Ectodermal cell (in vitro differentiated cells): ENCODE results near the gene ARHGEF1.

Source experiments
- H3K27ac ChIP-seq: 2 replicates; pipeline ENCODE4 v1.7.0; 2013; ENCODE audit warnings: mild to moderate bottlenecking, low read depth, low read length; ENCODE audit not compliant: insufficient read depth, poor library complexity, severe bottlenecking
- H3K27me3 ChIP-seq: 2 replicates; pipeline ENCODE4 v1.7.0; 2013; ENCODE audit warnings: mild to moderate bottlenecking, low read length; ENCODE audit not compliant: insufficient read depth, control insufficient read depth, poor library complexity, severe bottlenecking
- H3K36me3 ChIP-seq: one replicate; pipeline ENCODE4 v1.7.0; 2013; ENCODE audit warnings: low read length; ENCODE audit not compliant: control insufficient read depth, insufficient read depth
- H3K4me1 ChIP-seq: one replicate; pipeline ENCODE4 v1.7.0; 2013; ENCODE audit warnings: low read length; ENCODE audit not compliant: control insufficient read depth, insufficient read depth
- H3K4me3 ChIP-seq: 2 replicates; pipeline ENCODE4 v1.7.0; 2013; ENCODE audit warnings: low read depth, low read length, control low read depth; ENCODE audit not compliant: insufficient read depth
- H3K9me3 ChIP-seq: 2 replicates; pipeline ENCODE4 v1.7.0; 2013; ENCODE audit warnings: mild to moderate bottlenecking, low read length, moderate library complexity; ENCODE audit not compliant: control insufficient read depth
- WGBS, 2 experiments: methylation state at CpG; one replicate each; pipeline ENCODE4 v1.1.7; 2013; ENCODE audit warnings: missing lambda C conversion rate in 2 of 2; 5-methylcytosine and 5-hydroxymethylcytosine counted together

Gene ARHGEF1

GRCh38 chr19:41919948-41920712, 37.1 kb downstream of the ARHGEF1 start:
- Histone ChIP-seq H3K36me3 (no peaks in the 10 kb centered on the region), H3K4me1 (peaks cover 12% of the 10 kb centered on the region), H3K9me3 (no peaks in the 10 kb centered on the region), H3K4me3 (no peak overlapping the region), H3K27ac (no peak overlapping the region), H3K27me3 (peaks cover 100% of the 10 kb centered on the region)
- 92% methylated on average over 33 of the region's 33 CpGs for WGBS, 2 experiments

GRCh38 chr19:41920882-41921576, 38.0 kb downstream of the ARHGEF1 start:
- Histone ChIP-seq H3K27ac (no peak overlapping the region), H3K4me3 (no peak overlapping the region), H3K27me3 (peaks cover 100% of the 10 kb centered on the region), H3K4me1 (peaks cover 12% of the 10 kb centered on the region), H3K9me3 (no peaks in the 10 kb centered on the region), H3K36me3 (no peaks in the 10 kb centered on the region)
- 17 to 21% methylated on average over 26 of the region's 26 CpGs for whole genome bisulfite sequencing, 2 experiments

DNA sequence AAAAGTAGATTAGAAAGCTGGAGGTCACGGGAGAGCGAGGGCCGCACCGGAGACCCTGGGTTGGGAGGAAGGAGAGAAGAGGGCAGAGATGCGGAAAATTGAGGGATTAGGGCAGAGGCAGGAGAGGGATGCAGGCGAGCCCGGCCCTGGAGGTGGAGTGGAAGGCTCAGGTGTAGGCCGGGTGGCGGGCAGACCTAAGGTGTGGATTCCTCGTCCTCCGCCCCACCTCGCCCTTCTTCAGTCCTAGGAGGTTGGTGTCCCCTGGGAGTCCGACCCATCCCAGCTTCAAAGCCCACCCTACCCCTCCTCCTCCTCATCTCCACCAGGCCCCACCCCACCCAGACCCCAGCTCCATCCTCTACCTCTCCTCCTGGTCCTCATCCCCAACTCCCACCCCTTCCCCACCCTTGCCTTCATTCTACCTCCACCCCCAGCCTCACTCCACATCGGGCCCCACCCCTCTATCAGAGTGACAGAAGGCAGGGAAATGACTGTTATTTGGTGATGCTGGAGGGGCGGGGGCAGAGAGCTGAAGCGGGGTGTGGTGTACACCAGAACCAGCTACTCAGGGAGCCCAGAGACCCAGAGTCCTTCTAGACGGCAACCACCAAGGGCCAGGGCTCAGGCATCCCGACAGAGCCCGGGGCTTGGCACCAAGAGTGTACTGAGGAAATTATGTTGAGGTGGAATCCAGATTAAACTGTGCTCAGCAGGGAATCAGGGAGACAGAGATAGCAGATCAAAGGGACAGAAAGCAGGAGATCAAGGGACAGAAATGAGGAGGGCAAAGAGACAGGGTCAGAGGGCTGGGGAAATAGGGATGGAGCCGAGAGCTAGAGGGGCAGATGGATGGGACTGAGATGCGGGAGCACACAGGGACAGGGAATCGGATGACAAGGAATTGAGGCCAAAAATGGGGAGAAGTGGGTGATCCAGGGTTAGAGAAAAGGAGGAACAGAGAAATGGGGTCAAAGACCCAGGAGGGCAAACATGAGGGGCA, 38.9 kb downstream of the ARHGEF1 start:
- WGBS, 2 experiments, result 16 to 17% methylated on average over 21 to 22 of the region's 22 CpGs
- Histone ChIP-seq H3K9me3 (no peaks in the 10 kb centered on the region), H3K4me3 (no peak overlapping the region), H3K27ac (no peak overlapping the region), H3K27me3 (peaks cover 100% of the 10 kb centered on the region), H3K36me3 (no peaks in the 10 kb centered on the region), H3K4me1 (peaks cover 12% of the 10 kb centered on the region)

- Histone ChIP-seq H3K27me3 (peaks cover 100% of the 10 kb centered on the region), H3K27ac (no peak overlapping the region), H3K36me3 (no peaks in the 10 kb centered on the region), H3K9me3 (no peaks in the 10 kb centered on the region), H3K4me1 (peaks cover 12% of the 10 kb centered on the region), H3K4me3 (no peak overlapping the region)
- 27 to 30% methylated on average over 18 of the region's 18 CpGs for WGBS, 2 experiments
These were observed 39.6 kb downstream of the ARHGEF1 start for GRCh38 chr19:41922585-41922984.

GRCh38 chr19:41923045-41923788, 40.2 kb downstream of the ARHGEF1 start:
- peaks cover 12% of the 10 kb centered on the region for H3K4me1 ChIP-seq
- H3K9me3 ChIP-seq, result no peaks in the 10 kb centered on the region
- no peaks in the 10 kb centered on the region for H3K36me3 ChIP-seq
- WGBS, 2 experiments, result 48 to 53% methylated on average over 4 of the region's 6 CpGs
- H3K27me3 ChIP-seq, result peaks cover 100% of the 10 kb centered on the region
- no peak overlapping the region for H3K27ac ChIP-seq
- H3K4me3 ChIP-seq, result no peak overlapping the region

DNA sequence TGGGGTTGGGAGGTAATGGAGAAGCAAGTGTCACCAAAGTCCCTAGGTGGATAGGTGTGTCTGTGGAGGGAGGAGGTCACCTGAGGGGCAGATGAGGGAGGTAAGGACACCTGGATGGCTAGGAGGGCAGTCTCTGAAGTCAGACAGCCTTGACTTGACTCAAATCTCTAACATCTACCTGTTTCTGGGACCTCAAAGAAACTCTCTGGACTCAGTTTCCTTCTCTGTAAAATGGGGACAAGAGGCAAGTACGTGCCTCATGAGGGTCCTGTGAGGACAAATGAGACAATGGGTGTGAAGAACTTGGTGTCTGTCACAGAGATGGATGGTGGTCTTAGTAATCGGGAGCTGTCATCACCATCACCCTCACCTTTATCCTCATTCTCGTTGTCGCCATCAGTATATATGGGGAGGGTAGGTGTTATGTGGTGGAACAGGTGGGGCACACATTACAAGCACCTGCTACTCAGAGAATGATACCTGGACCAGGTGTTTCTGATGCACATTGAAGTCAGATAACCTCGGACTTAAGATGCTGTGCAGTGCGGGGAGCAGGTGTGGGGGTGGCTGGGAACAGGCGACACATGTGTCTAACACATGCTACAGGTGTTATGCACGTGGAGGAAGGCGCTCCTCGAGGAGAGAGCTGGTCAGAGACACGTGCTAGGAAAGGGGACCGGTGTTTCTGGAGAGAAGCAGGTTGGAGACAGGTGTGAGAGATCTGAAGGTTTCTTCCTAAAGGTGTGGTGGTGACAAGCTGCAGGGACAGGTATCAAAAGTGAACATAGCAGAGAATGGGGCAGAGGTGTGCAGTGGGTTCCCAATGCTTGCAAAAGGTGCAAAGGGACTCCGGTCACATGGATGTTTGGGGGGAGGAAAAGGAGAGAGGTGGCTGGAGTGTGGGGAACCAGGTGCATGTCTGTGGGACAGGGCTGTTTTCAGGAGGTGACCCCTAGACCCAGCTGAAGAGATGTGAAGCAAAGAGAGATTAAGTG, 41.5 kb downstream of the ARHGEF1 start:
- Histone ChIP-seq H3K4me1 (peaks cover 16% of the 10 kb centered on the region), H3K27ac (no peak overlapping the region), H3K36me3 (no peaks in the 10 kb centered on the region), H3K27me3 (peaks cover 100% of the 10 kb centered on the region), H3K4me3 (no peak overlapping the region), H3K9me3 (no peaks in the 10 kb centered on the region)
- 35 to 46% methylated on average over 12 of the region's 13 CpGs for WGBS, 2 experiments

- Histone ChIP-seq H3K36me3 (no peaks in the 10 kb centered on the region), H3K27me3 (peaks cover 100% of the 10 kb centered on the region), H3K4me1 (peaks cover 16% of the 10 kb centered on the region), H3K9me3 (no peaks in the 10 kb centered on the region), H3K4me3 (no peak overlapping the region), H3K27ac (no peak overlapping the region)
- whole genome bisulfite sequencing, 2 experiments, result 49 to 53% methylated on average over 7 of the region's 7 CpGs
These were observed 42.4 kb downstream of the ARHGEF1 start for GRCh38 chr19:41925208-41926003.

DNA sequence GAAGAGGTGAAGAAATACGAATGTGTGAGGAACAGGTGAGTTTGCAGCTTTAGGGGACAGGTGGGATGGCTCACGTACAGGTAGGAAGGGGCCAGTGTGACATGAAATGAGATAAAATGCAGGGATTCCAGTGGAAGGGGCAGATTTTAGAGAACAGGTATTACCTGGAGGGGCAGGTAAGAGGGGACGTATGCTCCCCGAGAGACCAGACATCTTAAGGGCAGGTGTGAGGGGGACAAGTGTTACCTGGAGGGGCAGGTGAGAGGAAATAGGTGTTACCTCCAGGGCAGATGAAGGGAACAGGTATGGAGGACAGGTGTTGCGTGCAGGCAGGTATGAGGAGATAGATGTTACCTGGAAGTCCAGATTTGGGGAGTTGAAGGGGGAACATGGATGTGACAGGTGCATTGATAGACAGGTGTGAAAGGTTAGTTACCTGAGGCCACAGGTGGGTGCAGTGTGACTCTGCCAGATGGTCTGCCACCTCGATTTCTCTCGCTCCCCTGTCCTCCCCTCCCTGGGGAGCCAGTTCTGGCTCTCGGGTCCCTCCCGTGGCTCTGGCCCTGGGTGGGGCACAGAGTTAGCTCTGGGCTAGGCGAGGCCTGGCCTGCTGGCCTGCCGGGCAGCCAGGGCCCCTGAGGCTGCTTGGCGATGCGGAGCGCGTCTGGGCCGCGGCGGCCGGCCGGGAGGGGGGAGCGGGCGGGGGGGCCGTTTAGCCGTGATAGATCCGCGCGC, 43.2 kb downstream of the ARHGEF1 start:
- WGBS, 2 experiments, result 21% methylated on average over 27 of the region's 27 CpGs
- H3K36me3 ChIP-seq, result no peaks in the 10 kb centered on the region
- no peak overlapping the region for H3K4me3 ChIP-seq

More for the DNA sequence above, 43.2 kb downstream of the ARHGEF1 start:
- Histone ChIP-seq H3K27ac (no peak overlapping the region), H3K4me1 (peaks cover 12% of the 10 kb centered on the region), H3K9me3 (no peaks in the 10 kb centered on the region), H3K27me3 (peaks cover 100% of the 10 kb centered on the region)
